ENCODE data around the gene IL17REL. TPM values are rescaled to one million over a fixed set of nuclear protein-coding genes. Genes with fewer than 3 reads are reported as not detected.

IL17REL gene
- total RNA-seq, 4 donors from 2014 or later = not detected

GRCh38 chr22:49997932-49998717 lies 14.4 kb downstream of the IL17REL start:
- Histone ChIP-seq H3K9me3 (no peaks in the 10 kb centered on the region), H3K4me3 (replicated peaks in 1 of 3) (no peak overlapping the region), H3K4me1 (peaks cover 0 to 10% of the 10 kb centered on the region in 2 donors), H3K27ac (no peak overlapping the region), H3K27me3 (peaks cover 4% of the 10 kb centered on the region), H3K36me3 (no peaks in the 10 kb centered on the region)
- TF ChIP-seq, protein P1, sequence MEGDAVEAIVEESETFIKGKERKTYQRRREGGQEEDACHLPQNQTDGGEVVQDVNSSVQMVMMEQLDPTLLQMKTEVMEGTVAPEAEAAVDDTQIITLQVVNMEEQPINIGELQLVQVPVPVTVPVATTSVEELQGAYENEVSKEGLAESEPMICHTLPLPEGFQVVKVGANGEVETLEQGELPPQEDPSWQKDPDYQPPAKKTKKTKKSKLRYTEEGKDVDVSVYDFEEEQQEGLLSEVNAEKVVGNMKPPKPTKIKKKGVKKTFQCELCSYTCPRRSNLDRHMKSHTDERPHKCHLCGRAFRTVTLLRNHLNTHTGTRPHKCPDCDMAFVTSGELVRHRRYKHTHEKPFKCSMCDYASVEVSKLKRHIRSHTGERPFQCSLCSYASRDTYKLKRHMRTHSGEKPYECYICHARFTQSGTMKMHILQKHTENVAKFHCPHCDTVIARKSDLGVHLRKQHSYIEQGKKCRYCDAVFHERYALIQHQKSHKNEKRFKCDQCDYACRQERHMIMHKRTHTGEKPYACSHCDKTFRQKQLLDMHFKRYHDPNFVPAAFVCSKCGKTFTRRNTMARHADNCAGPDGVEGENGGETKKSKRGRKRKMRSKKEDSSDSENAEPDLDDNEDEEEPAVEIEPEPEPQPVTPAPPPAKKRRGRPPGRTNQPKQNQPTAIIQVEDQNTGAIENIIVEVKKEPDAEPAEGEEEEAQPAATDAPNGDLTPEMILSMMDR (IDR thresholded peaks at IDR 0.05) = no peak
- no peak for TF ChIP-seq POLR2A (IDR thresholded peaks at IDR 0.05)
- DNase-seq = peak; percentile 33 to 40
- intact Hi-C loops (cut with DNase I) = no loop called here
- 71 to 97% methylated on average over 6 to 19 of the region's 21 CpGs for WGBS, 2 donors

GRCh38 chr22:49997251-49997599 lies 15.3 kb downstream of the IL17REL start:
- no peak overlapping the region for H3K4me3 ChIP-seq (replicated peaks in 1 of 3)
- H3K27ac ChIP-seq = no peak overlapping the region
- peaks cover 4% of the 10 kb centered on the region for H3K27me3 ChIP-seq
- H3K9me3 ChIP-seq = no peaks in the 10 kb centered on the region
- intact Hi-C loops (cut with DNase I) = no loop called here
- TF ChIP-seq, protein P1 (IDR thresholded peaks at IDR 0.05) = no peak
- TF ChIP-seq POLR2A (IDR thresholded peaks at IDR 0.05) = no peak
- WGBS, 2 donors = 87 to 88% methylated on average over 12 of the region's 12 CpGs
- H3K4me1 ChIP-seq = peaks cover 0 to 12% of the 10 kb centered on the region in 2 donors
- H3K36me3 ChIP-seq = no peaks in the 10 kb centered on the region
- DNase-seq = no peak

DNA sequence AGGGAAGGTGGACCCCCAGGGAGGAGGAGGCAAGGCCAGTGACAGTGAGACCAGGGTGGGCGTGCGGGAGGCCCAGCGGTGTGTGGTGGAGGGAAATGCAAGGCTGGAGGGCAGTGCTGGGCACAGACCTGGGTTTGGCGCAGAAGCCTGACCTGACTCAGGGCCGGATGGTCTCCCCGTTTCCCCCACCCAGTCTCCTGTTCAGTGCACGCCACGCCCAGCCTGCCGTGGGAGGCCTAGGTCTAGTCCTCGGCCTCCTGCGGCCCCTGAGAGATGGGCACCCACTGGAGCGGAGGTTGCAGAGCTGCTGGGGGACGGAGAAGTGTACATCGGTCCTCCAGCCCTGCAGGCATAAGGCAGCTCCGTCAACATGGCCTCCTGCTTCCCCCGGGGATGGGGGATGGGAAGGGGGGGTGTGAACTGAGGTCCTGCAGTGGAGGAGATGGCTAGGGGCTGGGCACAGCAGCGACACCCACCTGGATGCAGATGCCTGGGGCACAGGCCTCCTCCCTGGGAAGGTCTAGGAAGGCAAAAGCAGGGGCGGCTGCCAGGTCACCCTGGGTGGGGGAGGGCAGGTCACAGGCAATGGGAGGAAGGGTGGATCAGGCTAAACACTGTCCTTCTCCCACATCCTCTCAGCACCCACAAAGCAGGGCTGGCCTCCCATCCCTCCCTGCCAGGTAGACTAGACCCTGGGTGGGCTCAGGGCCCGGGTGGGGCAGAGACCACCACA lies 15.9 kb downstream of the IL17REL start:
- peaks cover 4% of the 10 kb centered on the region for H3K27me3 ChIP-seq
- DNase-seq = no peak
- whole genome bisulfite sequencing, 2 donors = 87 to 88% methylated on average over 14 to 17 of the region's 19 CpGs

GRCh38 chr22:49996119-49996517 lies 16.4 kb downstream of the IL17REL start:
- TF ChIP-seq POLR2A (IDR thresholded peaks at IDR 0.05) = no peak
- TF ChIP-seq, protein P1 (IDR thresholded peaks at IDR 0.05) = no peak
- Histone ChIP-seq H3K36me3 (no peaks in the 10 kb centered on the region), H3K27me3 (peaks cover 4% of the 10 kb centered on the region), H3K9me3 (no peaks in the 10 kb centered on the region), H3K4me3 (replicated peaks in 1 of 3) (no peak overlapping the region), H3K27ac (no peak overlapping the region), H3K4me1 (peaks cover 0 to 12% of the 10 kb centered on the region in 2 donors)
- intact Hi-C loops (cut with DNase I) = no loop called here
- WGBS, 2 donors = 89 to 95% methylated on average over 3 to 4 of the region's 4 CpGs
- DNase-seq = no peak

More for the DNA sequence above, 15.9 kb downstream of the IL17REL start:
- TF ChIP-seq POLR2A (IDR thresholded peaks at IDR 0.05) = no peak
- TF ChIP-seq, protein P1 (IDR thresholded peaks at IDR 0.05) = no peak
- intact Hi-C loops (cut with DNase I) = no loop called here
- no peaks in the 10 kb centered on the region for H3K9me3 ChIP-seq
- peaks cover 0 to 12% of the 10 kb centered on the region in 2 donors for H3K4me1 ChIP-seq
- H3K36me3 ChIP-seq = no peaks in the 10 kb centered on the region
- H3K27ac ChIP-seq = no peak overlapping the region
- H3K4me3 ChIP-seq (replicated peaks in 1 of 3) = no peak overlapping the region
